ENCODE data around the gene RPS19BP1.

- TF ChIP-seq POLR2A (IDR thresholded peaks at IDR 0.05; ENCODE audit: low read length) (no peak), GATA1 (IDR thresholded peaks at IDR 0.05; ENCODE audit: low read depth, low read length) (no peak)
Observed at GRCh38 chr22:39500101-39500500, 32.4 kb downstream of the RPS19BP1 start.

Measured in erythroblast (primary cell).